Measurements from ENCODE around the gene CHURC1.

Gene CHURC1

GRCh38 chr14:64951724-64952123 lies 37.5 kb downstream of the CHURC1 start:
- TF ChIP-seq CTCF (IDR thresholded peaks at IDR 0.05; ENCODE audit: low read depth, low read length): no peak

GRCh38 chr14:64952598-64953309 lies 38.5 kb downstream of the CHURC1 start:
- no peak overlapping the region for H3K4me3 ChIP-seq (ENCODE audit: low read depth, low read length)
- TF ChIP-seq CTCF (IDR thresholded peaks at IDR 0.05; ENCODE audit: low read depth, low read length): no peak

More at GRCh38 chr14:64951724-64952123, 37.5 kb downstream of the CHURC1 start:
- H3K4me3 ChIP-seq (ENCODE audit: low read depth, low read length): no peak overlapping the region

GRCh38 chr14:64953310-64953654 lies 39.0 kb downstream of the CHURC1 start:
- TF ChIP-seq CTCF (IDR thresholded peaks at IDR 0.05; ENCODE audit: low read depth, low read length): no peak
- H3K4me3 ChIP-seq (ENCODE audit: low read depth, low read length): no peak overlapping the region

GRCh38 chr14:64953661-64954060 lies 39.4 kb downstream of the CHURC1 start:
- TF ChIP-seq CTCF (IDR thresholded peaks at IDR 0.05; ENCODE audit: low read depth, low read length): no peak
- H3K4me3 ChIP-seq (ENCODE audit: low read depth, low read length): no peak overlapping the region

- no peak overlapping the region for H3K4me3 ChIP-seq (ENCODE audit: low read depth, low read length)
- no peak for TF ChIP-seq CTCF (IDR thresholded peaks at IDR 0.05; ENCODE audit: low read depth, low read length)
Observed at GRCh38 chr14:64954491-64955240, 40.4 kb downstream of the CHURC1 start.

GRCh38 chr14:64955297-64955696 lies 41.0 kb downstream of the CHURC1 start:
- TF ChIP-seq CTCF (IDR thresholded peaks at IDR 0.05; ENCODE audit: low read depth, low read length): no peak
- no peak overlapping the region for H3K4me3 ChIP-seq (ENCODE audit: low read depth, low read length)

- TF ChIP-seq CTCF (IDR thresholded peaks at IDR 0.05; ENCODE audit: low read depth, low read length): no peak
- no peak overlapping the region for H3K4me3 ChIP-seq (ENCODE audit: low read depth, low read length)
Observed at GRCh38 chr14:64956697-64957406, 42.6 kb downstream of the CHURC1 start.

Data from WI38 (cell line).